Spleen (tissue), 7 donors: Measurements from ENCODE around the gene ZNF738.

Source experiments
- POLR2A ChIP-seq, 3 donors: fragments of 450-650 bp; IDR thresholded peaks; one replicate each; pipeline ENCODE4 v1.5.1; 2017; ENCODE audit warnings: antibody characterized with exemption in 3 of 3, mild to moderate bottlenecking in 1 of 3
- POLR2AphosphoS5 ChIP-seq, 3 donors: sonication (generic); formaldehyde crosslinking; IDR thresholded peaks; one replicate each; pipeline ENCODE4 v1.5.1; 2017; ENCODE audit warnings: antibody characterized with exemption in 3 of 3
- TF ChIP-seq, protein P1 (sequence below), 11 experiments: fragments of 200-600 bp in 7 of 11; fragments of 450-650 bp in 4 of 11; sonication (generic) in 4 of 11; IDR thresholded peaks in 8 of 11; conservative IDR thresholded peaks in 3 of 11; 1 replicate in 7 of 11; 2 replicates in 4 of 11; pipeline versions ENCODE4 v1.4.0 to v1.8.0; 2016 to 2021; ENCODE audit warnings: antibody characterized with exemption in 11 of 11, inconsistent platforms in 4 of 11, mild to moderate bottlenecking in 1 of 11
- donor health status: DM: no; HTN: no; CAD: no; lungs with moderate emphysema.
- donor health status: DM: no; HTN: no; CAD: no.
- donor health status: DM: no; HTN: no; CAD: no.

DNA sequence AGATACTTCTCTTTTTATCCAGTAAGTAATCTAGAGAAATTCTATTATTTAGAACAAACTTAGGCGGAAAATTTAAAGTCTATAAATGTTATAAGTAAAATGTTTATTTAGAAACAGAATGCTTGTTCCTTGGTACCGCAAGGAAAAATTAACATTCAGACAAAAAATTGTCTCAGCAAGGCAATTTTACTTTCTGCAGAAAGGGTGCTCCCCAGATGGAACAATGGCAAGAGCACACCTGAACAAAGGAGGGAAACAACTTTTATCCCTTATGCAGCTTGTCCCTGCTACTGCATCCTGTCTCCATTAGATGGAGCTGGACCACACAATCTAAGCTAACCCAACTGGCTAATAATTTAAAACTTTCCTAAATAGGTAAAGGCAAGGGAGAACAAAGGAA is 23.1 kb upstream of the ZNF738 start:
- no peak for TF ChIP-seq POLR2A (IDR thresholded peaks at IDR 0.05)
- TF ChIP-seq, protein P1, sequence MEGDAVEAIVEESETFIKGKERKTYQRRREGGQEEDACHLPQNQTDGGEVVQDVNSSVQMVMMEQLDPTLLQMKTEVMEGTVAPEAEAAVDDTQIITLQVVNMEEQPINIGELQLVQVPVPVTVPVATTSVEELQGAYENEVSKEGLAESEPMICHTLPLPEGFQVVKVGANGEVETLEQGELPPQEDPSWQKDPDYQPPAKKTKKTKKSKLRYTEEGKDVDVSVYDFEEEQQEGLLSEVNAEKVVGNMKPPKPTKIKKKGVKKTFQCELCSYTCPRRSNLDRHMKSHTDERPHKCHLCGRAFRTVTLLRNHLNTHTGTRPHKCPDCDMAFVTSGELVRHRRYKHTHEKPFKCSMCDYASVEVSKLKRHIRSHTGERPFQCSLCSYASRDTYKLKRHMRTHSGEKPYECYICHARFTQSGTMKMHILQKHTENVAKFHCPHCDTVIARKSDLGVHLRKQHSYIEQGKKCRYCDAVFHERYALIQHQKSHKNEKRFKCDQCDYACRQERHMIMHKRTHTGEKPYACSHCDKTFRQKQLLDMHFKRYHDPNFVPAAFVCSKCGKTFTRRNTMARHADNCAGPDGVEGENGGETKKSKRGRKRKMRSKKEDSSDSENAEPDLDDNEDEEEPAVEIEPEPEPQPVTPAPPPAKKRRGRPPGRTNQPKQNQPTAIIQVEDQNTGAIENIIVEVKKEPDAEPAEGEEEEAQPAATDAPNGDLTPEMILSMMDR (IDR thresholded peaks at IDR 0.05 in 8 of 11, conservative IDR thresholded peaks at IDR 0.05 in 3 of 11), result no peak
- TF ChIP-seq POLR2AphosphoS5 (IDR thresholded peaks at IDR 0.05), result no peak
